Ascending aorta (tissue), 2 donors: ENCODE results near the gene AUH. TPM values are rescaled to one million over a fixed set of nuclear protein-coding genes. Genes with fewer than 3 reads are reported as not detected.
A peak's percentile ranks its signal among the peaks of the same experiment; 100 is the strongest.
"Not testable (repeated sequence)": the region's sequence is repeated elsewhere in the genome, so short reads cannot be mapped to it uniquely, and the experiment has no call there.

Source experiments
- DNase-seq, 2 donors: peaks; one replicate each; pipeline ENCODE4 v3.0.0-alpha.2; 2019; ENCODE audit warnings: low spot score in 2 of 2
- H3K27ac ChIP-seq, 2 donors: fragments of 200-600 bp; sonication (generic); one replicate each; pipeline ENCODE4 v1.5.1; 2016 to 2017; ENCODE audit warnings: mild to moderate bottlenecking in 1 of 2
- H3K27me3 ChIP-seq: fragments of 200-600 bp; sonication (generic); one replicate; pipeline ENCODE4 v1.5.1; 2017
- H3K36me3 ChIP-seq, 2 donors: fragments of 200-600 bp; sonication (generic); one replicate each; pipeline ENCODE4 v1.5.1; 2016
- H3K4me1 ChIP-seq, 2 donors: fragments of 200-600 bp; sonication (generic); one replicate each; pipeline ENCODE4 v1.5.1; 2016 to 2017; ENCODE audit warnings: mild to moderate bottlenecking in 1 of 2
- H3K4me3 ChIP-seq, 2 donors: fragments of 200-600 bp; sonication (generic); one replicate each; pipeline ENCODE4 v1.5.1; 2016 to 2017; ENCODE audit warnings: mild to moderate bottlenecking in 1 of 2
- H3K9me3 ChIP-seq, 2 donors: fragments of 200-600 bp; sonication (generic); one replicate each; pipeline ENCODE4 v1.5.1; 2016
- intact Hi-C: fragments of 100-400 bp; cut with DNase I; formaldehyde crosslinking; loops from one replicate; pipeline ENCODE4 v1.15.1; 2023
- total RNA-seq: library from RNA; depleted of rRNA; stranded (reverse); fragments of >200 nt; gene quantifications from one replicate; pipeline ENCODE4 v1.1.0, GENCODE V29; 2016
- TF ChIP-seq, protein P1 (sequence below), 3 experiments: fragments of 200-600 bp in 2 of 3; fragments of 450-650 bp in 1 of 3; sonication (generic) in 2 of 3; IDR thresholded peaks; one replicate each; pipeline ENCODE4 v1.5.1; 2016 to 2019; ENCODE audit warnings: antibody characterized with exemption in 3 of 3, mild to moderate bottlenecking in 1 of 3, moderate library complexity in 1 of 3

AUH gene
- total RNA-seq, 1 donor from 2014 or later, result 46.2 TPM

DNA sequence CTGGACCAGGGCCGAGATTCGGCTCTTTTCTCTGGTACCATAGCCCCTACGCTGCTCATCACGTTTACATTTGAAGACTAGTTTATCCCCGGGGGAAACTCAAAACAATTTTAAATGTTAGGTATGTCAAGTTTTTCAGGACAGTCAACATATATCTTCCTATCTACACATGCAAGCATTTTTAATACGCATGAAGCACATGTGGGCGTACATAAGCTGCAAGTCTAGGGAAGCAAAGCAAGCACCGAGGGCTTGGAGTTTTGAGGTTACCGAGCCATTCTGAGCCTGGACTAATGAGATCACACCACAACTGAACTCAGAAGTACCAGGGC lies 154.4 kb downstream of the AUH start:
- TF ChIP-seq, protein P1, sequence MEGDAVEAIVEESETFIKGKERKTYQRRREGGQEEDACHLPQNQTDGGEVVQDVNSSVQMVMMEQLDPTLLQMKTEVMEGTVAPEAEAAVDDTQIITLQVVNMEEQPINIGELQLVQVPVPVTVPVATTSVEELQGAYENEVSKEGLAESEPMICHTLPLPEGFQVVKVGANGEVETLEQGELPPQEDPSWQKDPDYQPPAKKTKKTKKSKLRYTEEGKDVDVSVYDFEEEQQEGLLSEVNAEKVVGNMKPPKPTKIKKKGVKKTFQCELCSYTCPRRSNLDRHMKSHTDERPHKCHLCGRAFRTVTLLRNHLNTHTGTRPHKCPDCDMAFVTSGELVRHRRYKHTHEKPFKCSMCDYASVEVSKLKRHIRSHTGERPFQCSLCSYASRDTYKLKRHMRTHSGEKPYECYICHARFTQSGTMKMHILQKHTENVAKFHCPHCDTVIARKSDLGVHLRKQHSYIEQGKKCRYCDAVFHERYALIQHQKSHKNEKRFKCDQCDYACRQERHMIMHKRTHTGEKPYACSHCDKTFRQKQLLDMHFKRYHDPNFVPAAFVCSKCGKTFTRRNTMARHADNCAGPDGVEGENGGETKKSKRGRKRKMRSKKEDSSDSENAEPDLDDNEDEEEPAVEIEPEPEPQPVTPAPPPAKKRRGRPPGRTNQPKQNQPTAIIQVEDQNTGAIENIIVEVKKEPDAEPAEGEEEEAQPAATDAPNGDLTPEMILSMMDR (IDR thresholded peaks at IDR 0.05), result no peak
- no peaks in the 10 kb centered on the region for H3K9me3 ChIP-seq
- H3K36me3 ChIP-seq, result no peaks in the 10 kb centered on the region
- intact Hi-C loops, result loop anchor here (5.0 kb wide), 2 partner anchors 275 to 290 kb away; no protein-coding TSS in a partner anchor
- H3K27ac ChIP-seq, result peak overlapping the region; percentile 73
- peaks cover 0 to 10% of the 10 kb centered on the region in 2 donors for H3K4me1 ChIP-seq
- no peaks in the 10 kb centered on the region for H3K27me3 ChIP-seq
- H3K4me3 ChIP-seq, result peak overlapping the region in 1 of 2 donors; percentile 34
- no peak for DNase-seq

DNA sequence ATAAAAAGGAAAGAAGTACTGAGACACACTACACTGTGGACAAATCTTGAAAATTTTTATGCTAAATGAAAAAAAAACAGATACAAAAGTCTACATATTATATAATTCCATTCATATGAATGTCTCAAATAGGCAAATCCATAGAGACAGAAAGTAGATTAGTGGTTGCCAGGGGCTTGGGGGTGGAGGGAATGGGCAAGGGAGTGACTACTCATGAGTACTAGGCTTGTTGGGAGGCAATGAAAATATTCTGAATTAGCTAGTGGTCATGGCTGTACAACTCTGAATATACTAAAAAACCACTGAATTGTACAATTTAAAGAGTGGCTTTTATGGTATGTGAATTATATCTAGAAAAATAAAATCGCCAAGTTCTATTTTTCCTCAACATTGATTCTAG lies 154.9 kb downstream of the AUH start:
- TF ChIP-seq, protein P1 (IDR thresholded peaks at IDR 0.05), result no peak
- Histone ChIP-seq H3K9me3 (no peaks in the 10 kb centered on the region), H3K27ac (peak overlapping the region; percentile 73), H3K36me3 (no peaks in the 10 kb centered on the region), H3K4me3 (no peak overlapping the region), H3K27me3 (no peaks in the 10 kb centered on the region), H3K4me1 (peaks cover 0 to 10% of the 10 kb centered on the region in 2 donors)
- no peak for DNase-seq
- intact Hi-C loops, result loop anchor here (5.0 kb wide), 2 partner anchors 275 to 290 kb away; no protein-coding TSS in a partner anchor

DNA sequence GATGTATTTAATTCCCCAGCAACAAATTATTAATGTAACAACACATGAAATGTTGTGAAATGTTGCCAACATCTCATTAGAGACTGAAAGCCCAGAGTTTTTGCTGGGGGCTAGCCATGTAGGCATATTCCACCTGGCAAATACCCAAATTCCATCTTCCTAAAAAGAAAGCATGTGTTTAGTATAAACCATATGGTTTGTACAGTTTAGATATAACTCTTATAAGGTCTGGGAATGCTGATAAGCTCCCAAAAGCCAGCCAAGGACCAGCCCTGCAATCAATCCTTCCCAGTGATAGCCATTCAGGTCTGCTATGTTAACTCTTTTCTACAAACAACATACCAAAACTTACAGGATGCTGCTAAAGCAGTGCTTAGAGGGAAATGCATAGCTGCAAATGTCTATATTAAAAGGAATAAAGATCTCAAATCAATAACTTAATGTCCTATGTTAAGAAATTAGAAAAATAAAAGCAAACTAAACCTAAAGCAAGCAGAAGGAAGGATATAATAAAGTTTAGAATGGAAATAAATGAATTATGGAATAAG lies 158.9 kb downstream of the AUH start:
- H3K27me3 ChIP-seq, result no peaks in the 10 kb centered on the region
- intact Hi-C loops, result no loop called here
- no peak for DNase-seq
- H3K4me3 ChIP-seq, result no peak overlapping the region
- TF ChIP-seq, protein P1 (IDR thresholded peaks at IDR 0.05), result no peak
- H3K4me1 ChIP-seq, result peaks cover 0 to 5% of the 10 kb centered on the region in 2 donors
- peaks cover 0 to 8% of the 10 kb centered on the region in 2 donors for H3K9me3 ChIP-seq
- H3K36me3 ChIP-seq, result no peaks in the 10 kb centered on the region
- H3K27ac ChIP-seq, result no peak overlapping the region

DNA sequence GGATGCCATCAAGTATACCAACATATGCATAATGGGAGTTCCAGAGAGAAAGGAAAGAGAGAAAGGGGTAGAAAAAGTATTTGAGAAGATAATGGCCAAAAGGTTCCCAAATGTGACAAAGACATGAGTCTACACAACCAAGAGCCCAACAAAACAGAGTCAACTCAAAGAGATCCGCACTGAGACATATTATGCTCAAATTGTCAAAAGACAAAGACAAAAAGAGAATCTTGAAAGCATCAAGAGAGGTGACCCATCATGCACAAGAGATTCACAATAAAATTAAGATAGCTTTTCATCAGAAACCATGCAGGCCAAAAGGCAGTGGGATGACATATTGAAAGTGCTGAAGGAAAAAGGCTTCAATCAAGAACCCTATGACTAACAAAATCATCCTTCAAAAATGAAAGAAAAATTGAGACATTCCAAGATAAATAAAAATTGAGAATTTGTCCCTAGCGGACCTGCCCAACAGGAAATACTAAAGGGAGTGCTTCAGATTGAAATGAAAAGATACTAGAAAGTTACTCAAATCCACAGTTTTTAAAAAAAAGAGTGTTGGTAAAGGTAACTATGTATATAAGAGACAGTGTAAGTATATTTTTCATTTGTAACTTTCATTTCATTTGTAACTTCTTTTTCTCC lies 160.9 kb downstream of the AUH start:
- Histone ChIP-seq H3K27ac (no peak overlapping the region), H3K4me1 (no peaks in the 10 kb centered on the region), H3K27me3 (no peaks in the 10 kb centered on the region), H3K9me3 (peaks cover 0 to 8% of the 10 kb centered on the region in 2 donors), H3K4me3 (no peak overlapping the region), H3K36me3 (no peaks in the 10 kb centered on the region)
- no peak for DNase-seq
- intact Hi-C loops, result no loop called here
- TF ChIP-seq, protein P1 (IDR thresholded peaks at IDR 0.05), result no peak

DNA sequence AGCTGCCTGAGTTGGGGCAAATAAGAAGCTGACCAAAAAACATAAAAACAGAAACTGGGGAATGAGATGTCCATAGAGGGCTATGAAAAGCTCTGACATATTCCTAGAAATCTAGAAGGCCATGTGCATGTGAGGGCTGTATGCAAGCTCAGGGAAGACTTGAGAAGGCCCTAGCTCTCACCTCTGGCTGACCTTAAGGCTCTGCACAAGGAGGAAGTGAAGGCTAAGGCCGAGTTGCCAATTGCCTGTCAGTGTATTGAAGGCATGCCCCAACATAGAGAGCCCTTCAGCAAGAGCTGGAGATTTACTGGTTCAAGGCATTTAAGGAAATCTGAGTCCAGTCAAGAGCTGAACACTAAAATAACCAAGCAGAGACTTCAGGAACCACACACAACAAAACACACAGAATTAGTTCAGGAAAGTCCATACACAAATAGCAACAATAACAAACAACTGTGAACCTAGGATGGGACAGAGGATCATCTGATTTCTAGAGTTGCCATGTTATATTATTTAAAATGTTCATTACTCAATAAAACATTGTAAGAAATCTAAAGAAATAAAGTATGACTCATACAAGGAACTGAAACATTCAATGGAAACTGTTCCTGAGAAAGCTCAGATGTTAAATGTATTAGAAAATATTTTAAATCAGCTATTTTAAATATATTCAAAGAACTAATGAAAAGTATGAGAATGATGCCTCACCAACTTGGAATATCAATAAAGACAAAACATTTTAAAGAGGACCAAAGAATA lies 161.8 kb downstream of the AUH start:
- intact Hi-C loops, result no loop called here
- Histone ChIP-seq H3K9me3 (peaks cover 0 to 8% of the 10 kb centered on the region in 2 donors), H3K27ac (peak overlapping the region in 1 of 2 donors; percentile 34), H3K4me1 (peaks cover 0 to 4% of the 10 kb centered on the region in 2 donors), H3K4me3 (no peak overlapping the region), H3K36me3 (no peaks in the 10 kb centered on the region), H3K27me3 (no peaks in the 10 kb centered on the region)
- TF ChIP-seq, protein P1 (IDR thresholded peaks at IDR 0.05), result no peak
- DNase-seq, result no peak

DNA sequence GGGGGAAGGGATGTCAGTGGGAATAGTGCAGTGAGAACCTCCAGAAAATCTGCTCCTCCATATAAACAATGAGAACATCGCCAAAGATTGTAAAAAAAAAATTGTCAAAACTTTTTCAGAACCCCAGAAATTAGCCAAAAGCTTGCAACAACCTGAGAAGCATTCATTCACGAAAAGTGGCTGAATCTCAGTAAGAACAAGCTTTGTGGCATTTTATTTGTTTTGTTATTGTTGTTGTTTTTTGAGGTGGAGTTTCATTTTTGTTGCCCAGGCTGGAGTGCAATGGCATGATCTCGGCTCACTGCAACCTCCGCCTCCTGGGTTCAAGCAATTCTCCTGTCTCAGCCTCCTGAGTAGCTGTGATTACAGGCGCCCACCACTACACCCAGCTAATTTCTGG lies 162.8 kb downstream of the AUH start:
- H3K27ac ChIP-seq, H3K36me3 ChIP-seq, H3K4me3 ChIP-seq, H3K9me3 ChIP-seq, DNase-seq, H3K27me3 ChIP-seq, intact Hi-C loops: not testable (repeated sequence)
- peaks cover 0 to 12% of the 10 kb centered on the region in 2 donors for H3K4me1 ChIP-seq
